ENCODE data around the gene RAB33B.

DNA sequence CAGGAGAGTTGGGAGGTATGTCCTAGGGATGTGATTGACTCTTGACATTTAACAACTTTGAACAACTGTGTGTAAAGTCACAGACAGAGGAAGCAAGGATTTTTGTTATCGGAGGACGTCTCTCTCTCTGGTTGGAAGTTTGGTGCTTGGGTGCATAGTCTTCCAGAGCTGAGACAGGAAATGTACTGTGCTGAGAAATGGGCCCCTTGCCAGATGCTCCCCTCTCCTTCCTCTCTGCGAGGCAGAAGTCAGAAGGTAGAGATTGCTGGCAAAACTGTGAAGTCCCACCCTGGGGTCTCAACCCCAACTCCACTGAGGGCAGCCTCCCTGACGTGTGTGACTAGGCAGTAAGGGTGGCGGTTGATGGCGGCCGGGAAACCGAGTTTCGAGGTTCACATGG is 52.9 kb downstream of the RAB33B start:
- TF ChIP-seq, protein P1, sequence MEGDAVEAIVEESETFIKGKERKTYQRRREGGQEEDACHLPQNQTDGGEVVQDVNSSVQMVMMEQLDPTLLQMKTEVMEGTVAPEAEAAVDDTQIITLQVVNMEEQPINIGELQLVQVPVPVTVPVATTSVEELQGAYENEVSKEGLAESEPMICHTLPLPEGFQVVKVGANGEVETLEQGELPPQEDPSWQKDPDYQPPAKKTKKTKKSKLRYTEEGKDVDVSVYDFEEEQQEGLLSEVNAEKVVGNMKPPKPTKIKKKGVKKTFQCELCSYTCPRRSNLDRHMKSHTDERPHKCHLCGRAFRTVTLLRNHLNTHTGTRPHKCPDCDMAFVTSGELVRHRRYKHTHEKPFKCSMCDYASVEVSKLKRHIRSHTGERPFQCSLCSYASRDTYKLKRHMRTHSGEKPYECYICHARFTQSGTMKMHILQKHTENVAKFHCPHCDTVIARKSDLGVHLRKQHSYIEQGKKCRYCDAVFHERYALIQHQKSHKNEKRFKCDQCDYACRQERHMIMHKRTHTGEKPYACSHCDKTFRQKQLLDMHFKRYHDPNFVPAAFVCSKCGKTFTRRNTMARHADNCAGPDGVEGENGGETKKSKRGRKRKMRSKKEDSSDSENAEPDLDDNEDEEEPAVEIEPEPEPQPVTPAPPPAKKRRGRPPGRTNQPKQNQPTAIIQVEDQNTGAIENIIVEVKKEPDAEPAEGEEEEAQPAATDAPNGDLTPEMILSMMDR (IDR thresholded peaks at IDR 0.05) = no peak
- TF ChIP-seq POLR2A (IDR thresholded peaks at IDR 0.05) = no peak
